NB4 (cell line): ENCODE measurements around the gene FXN.

ENCODE experiments used
- DNase-seq: peaks from one replicate; pipeline ENCODE4 v3.0.0; 2010; ENCODE audit warnings: low read depth
- H3K4me3 ChIP-seq: one replicate; pipeline ENCODE4 v1.5.1; 2011; ENCODE audit warnings: mild to moderate bottlenecking, low read depth, low read length, moderate library complexity
- CTCF ChIP-seq: IDR thresholded peaks from one replicate; pipeline ENCODE4 v1.5.1; 2012; ENCODE audit warnings: low read depth, low read length
- MYC ChIP-seq: IDR thresholded peaks from 2 replicates; pipeline ENCODE4 v1.6.1; 2011; ENCODE audit warnings: low read depth, low read length
- POLR2A ChIP-seq: IDR thresholded peaks from 2 replicates; pipeline ENCODE4 v1.6.1; 2011; ENCODE audit warnings: mild to moderate bottlenecking; ENCODE audit not compliant: insufficient read length; ENCODE audit errors: extremely low read depth
- TF ChIP-seq, protein P1 (sequence below): IDR thresholded peaks from 2 replicates; pipeline ENCODE4 v1.6.1; 2011; ENCODE audit warnings: low read depth, low read length

Gene FXN

GRCh38 chr9:69016191-69017096 is 19.1 kb upstream of the FXN start:
- H3K4me3 ChIP-seq = no peak overlapping the region
- TF ChIP-seq, protein P1, sequence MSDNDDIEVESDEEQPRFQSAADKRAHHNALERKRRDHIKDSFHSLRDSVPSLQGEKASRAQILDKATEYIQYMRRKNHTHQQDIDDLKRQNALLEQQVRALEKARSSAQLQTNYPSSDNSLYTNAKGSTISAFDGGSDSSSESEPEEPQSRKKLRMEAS = no peak
- no peak for TF ChIP-seq MYC
- TF ChIP-seq CTCF = no peak
- no peak for TF ChIP-seq POLR2A
- no peak for DNase-seq

GRCh38 chr9:69018737-69019136 is 16.8 kb upstream of the FXN start:
- TF ChIP-seq, protein P1 = no peak
- TF ChIP-seq MYC (no peak), CTCF (no peak), POLR2A (no peak)
- no peak overlapping the region for H3K4me3 ChIP-seq
- DNase-seq = no peak

- TF ChIP-seq POLR2A (no peak), MYC (no peak), CTCF (no peak)
- TF ChIP-seq, protein P1 = no peak
- no peak overlapping the region for H3K4me3 ChIP-seq
- DNase-seq = no peak
Measured at GRCh38 chr9:69019808-69020207, 15.7 kb upstream of the FXN start.

GRCh38 chr9:69020301-69021145 is 15.0 kb upstream of the FXN start:
- TF ChIP-seq, protein P1 = no peak
- TF ChIP-seq MYC = no peak
- TF ChIP-seq POLR2A = no peak
- TF ChIP-seq CTCF = no peak
- DNase-seq = no peak
- H3K4me3 ChIP-seq = no peak overlapping the region

- TF ChIP-seq MYC = no peak
- no peak for TF ChIP-seq CTCF
- TF ChIP-seq, protein P1 = no peak
- no peak for TF ChIP-seq POLR2A
- DNase-seq = no peak
- no peak overlapping the region for H3K4me3 ChIP-seq
Measured at GRCh38 chr9:69023650-69024049, 11.9 kb upstream of the FXN start.
